WTC11 (cell line): ENCODE measurements around the gene ALPI. TPM values are rescaled to one million over a fixed set of nuclear protein-coding genes. Genes with fewer than 3 reads are reported as not detected.

ENCODE experiments used
- ATAC-seq: fragments of 200-7000 bp; cut with Tn5 transposase; 2 replicates; pipeline ENCODE4 v1.10.0; 2021; ENCODE audit warnings: mild to moderate bottlenecking, moderate library complexity
- CTCF ChIA-PET: fragments of 300-600 bp; sonication (Branson Sonifier 250); formaldehyde crosslinking; loops from one replicate; lab custom pipeline; 2021; ENCODE audit warnings: antibody characterized with exemption; lab: Charles Lee
- POLR2A ChIA-PET: fragments of 350-600 bp; sonication (Branson Sonifier 250); formaldehyde crosslinking; loops from one replicate; lab custom pipeline; 2021; ENCODE audit warnings: antibody characterized with exemption; lab: Charles Lee
- DNase-seq: peaks from one replicate; pipeline ENCODE4 v3.0.0; 2021; ENCODE audit warnings: low spot score
- H3K27ac Mint-ChIP-seq: 2 replicates; pipeline ENCODE4 v1.8.0; 2021; ENCODE audit warnings: mixed read lengths
- H3K27me3 Mint-ChIP-seq: 2 replicates; pipeline ENCODE4 v1.8.0; 2021; ENCODE audit warnings: low read depth, mild to moderate bottlenecking, moderate library complexity, mixed read lengths
- H3K36me3 Mint-ChIP-seq: 2 replicates; pipeline ENCODE4 v1.8.0; 2021; ENCODE audit warnings: mixed read lengths
- H3K4me1 Mint-ChIP-seq: 2 replicates; pipeline ENCODE4 v1.8.0; 2022; ENCODE audit warnings: mixed read lengths
- H3K4me3 Mint-ChIP-seq: 2 replicates; pipeline ENCODE4 v1.8.0; 2021; ENCODE audit warnings: mild to moderate bottlenecking, moderate library complexity, mixed read lengths
- H3K9me3 Mint-ChIP-seq: 2 replicates; pipeline ENCODE4 v1.8.0; 2021; ENCODE audit warnings: mixed read lengths
- AR ChIP-seq: fragments of 250-450 bp; sonication (Bioruptor Pico); IDR thresholded peaks from 2 replicates; pipeline ENCODE4 v1.9.0; 2021; ENCODE audit warnings: mild to moderate bottlenecking
- ATF3 ChIP-seq: sonication (generic); formaldehyde crosslinking; conservative IDR thresholded peaks from 2 replicates; pipeline ENCODE4 v1.8.1; 2022; ENCODE audit warnings: mild to moderate bottlenecking, missing genetic modification reagents
- E2F5 ChIP-seq: sonication (generic); formaldehyde crosslinking; IDR thresholded peaks from 2 replicates; pipeline ENCODE4 v1.8.1; 2022; ENCODE audit warnings: mild to moderate bottlenecking, moderate library complexity, missing genetic modification reagents
- ELF4 ChIP-seq: sonication (generic); formaldehyde crosslinking; IDR thresholded peaks from 2 replicates; pipeline ENCODE4 v1.8.1; 2022; ENCODE audit warnings: low read depth, mild to moderate bottlenecking, moderate library complexity, missing genetic modification reagents
- EMX1 ChIP-seq: fragments of 250-450 bp; sonication (Bioruptor Pico); IDR thresholded peaks from 2 replicates; pipeline ENCODE4 v1.8.0; 2021; ENCODE audit warnings: mild to moderate bottlenecking
- FOXJ3 ChIP-seq: sonication (generic); formaldehyde crosslinking; IDR thresholded peaks from 2 replicates; pipeline ENCODE4 v1.9.0; 2021; ENCODE audit warnings: missing genetic modification reagents, mild to moderate bottlenecking, borderline replicate concordance
- GRHL2 ChIP-seq: fragments of 250-450 bp; sonication (Bioruptor Pico); IDR thresholded peaks from 2 replicates; pipeline ENCODE4 v1.8.0; 2022; ENCODE audit warnings: mild to moderate bottlenecking, moderate library complexity; ENCODE audit not compliant: insufficient replicate concordance, severe bottlenecking
- JAZF1 ChIP-seq: fragments of 250-450 bp; sonication (Bioruptor Pico); IDR thresholded peaks from 2 replicates; pipeline ENCODE4 v1.9.0; 2021; ENCODE audit warnings: moderate library complexity, mild to moderate bottlenecking, inconsistent platforms
- JUN ChIP-seq: sonication (generic); formaldehyde crosslinking; IDR thresholded peaks from 2 replicates; pipeline ENCODE4 v1.8.0; 2023; ENCODE audit warnings: mild to moderate bottlenecking, missing genetic modification reagents
- MXD4 ChIP-seq: fragments of 250-450 bp; sonication (Bioruptor Pico); IDR thresholded peaks from 2 replicates; pipeline ENCODE4 v1.8.0; 2021; ENCODE audit warnings: mild to moderate bottlenecking, moderate library complexity, borderline replicate concordance
- NFE2L1 ChIP-seq: sonication (generic); formaldehyde crosslinking; IDR thresholded peaks from 2 replicates; pipeline ENCODE4 v1.8.1; 2023; ENCODE audit warnings: missing genetic modification reagents
- NFYB ChIP-seq: sonication (generic); formaldehyde crosslinking; conservative IDR thresholded peaks from 2 replicates; pipeline ENCODE4 v1.8.0; 2022; ENCODE audit warnings: low read depth, missing genetic modification reagents
- OVOL2 ChIP-seq: fragments of 250-450 bp; sonication (Bioruptor Pico); IDR thresholded peaks from 2 replicates; pipeline ENCODE4 v1.9.0; 2021; ENCODE audit warnings: mild to moderate bottlenecking, borderline replicate concordance
- SMAD3 ChIP-seq: sonication (generic); formaldehyde crosslinking; IDR thresholded peaks from 2 replicates; pipeline ENCODE4 v1.8.0; 2022; ENCODE audit warnings: missing genetic modification reagents, mild to moderate bottlenecking, borderline replicate concordance
- TP53 ChIP-seq: sonication (generic); formaldehyde crosslinking; IDR thresholded peaks from 2 replicates; pipeline ENCODE4 v1.8.1; 2023; ENCODE audit warnings: mild to moderate bottlenecking, missing genetic modification reagents
- USF1 ChIP-seq: sonication (generic); formaldehyde crosslinking; IDR thresholded peaks from 2 replicates; pipeline ENCODE4 v1.8.0; 2022; ENCODE audit warnings: mild to moderate bottlenecking, missing genetic modification reagents
- USF2 ChIP-seq: sonication (generic); formaldehyde crosslinking; IDR thresholded peaks from 2 replicates; pipeline ENCODE4 v1.8.1; 2023; ENCODE audit warnings: mild to moderate bottlenecking, missing genetic modification reagents, moderate library complexity
- ZNF532 ChIP-seq: fragments of 250-450 bp; sonication (Bioruptor Pico); IDR thresholded peaks from 2 replicates; pipeline ENCODE4 v1.9.0; 2021; ENCODE audit warnings: mild to moderate bottlenecking, borderline replicate concordance
- total RNA-seq: library from RNA; stranded (reverse); gene quantifications from 3 replicates; pipeline ENCODE4 v1.2.3, GENCODE V29; 2021

Gene ALPI
- total RNA-seq, 1 experiment from 2014 or later = not detected

- no peak for DNase-seq
- H3K36me3 Mint-ChIP-seq = no peaks in the 10 kb centered on the region
- no peak for ATAC-seq
- no peaks in the 10 kb centered on the region for H3K9me3 Mint-ChIP-seq
- CTCF ChIA-PET = interaction anchor here (1.0 to 4.0 kb wide), 5 partner anchors 12 to 111 kb away, joined by 3 to 23 read pairs (median 12); no protein-coding TSS in a partner anchor
- peaks cover 11% of the 10 kb centered on the region for H3K27me3 Mint-ChIP-seq
- POLR2A ChIA-PET = no interaction called here
- peaks cover 4% of the 10 kb centered on the region for H3K4me1 Mint-ChIP-seq
- TF ChIP-seq USF2 (CRISPR knock-in tag) (no peak), GRHL2 (CRISPR knock-in tag) (no peak), NFE2L1 (no peak), OVOL2 (CRISPR knock-in tag) (no peak), FOXJ3 (CRISPR knock-in tag) (no peak), ELF4 (CRISPR knock-in tag) (no peak)
- no peak overlapping the region for H3K27ac Mint-ChIP-seq
- no peak overlapping the region for H3K4me3 Mint-ChIP-seq
Measured at GRCh38 chr2:232476791-232477190, 20.8 kb downstream of the ALPI start.

GRCh38 chr2:232477751-232478510 lies 22.0 kb downstream of the ALPI start:
- no peak overlapping the region for H3K27ac Mint-ChIP-seq
- peaks cover 4% of the 10 kb centered on the region for H3K4me1 Mint-ChIP-seq
- DNase-seq = peak; percentile 9
- no peaks in the 10 kb centered on the region for H3K36me3 Mint-ChIP-seq
- POLR2A ChIA-PET = no interaction called here
- CTCF ChIA-PET = interaction anchor here (0.5 to 4.0 kb wide), 5 partner anchors 16 to 112 kb away, joined by 3 to 23 read pairs (median 5); no protein-coding TSS in a partner anchor
- H3K9me3 Mint-ChIP-seq = no peaks in the 10 kb centered on the region
- H3K27me3 Mint-ChIP-seq = peaks cover 4% of the 10 kb centered on the region
- no peak overlapping the region for H3K4me3 Mint-ChIP-seq
- 0 out of 2 replicates have a peak, but pooled peaks have one; percentile 14 for ATAC-seq
- TF ChIP-seq TP53 (CRISPR knock-in tag) (no peak), MXD4 (CRISPR knock-in tag) (no peak), ATF3 (CRISPR knock-in tag) (no peak), NFYB (CRISPR knock-in tag) (no peak), SMAD3 (CRISPR knock-in tag) (no peak), AR (CRISPR knock-in tag) (no peak)

- ChIA-PET POLR2A (interaction anchor here (0.5 kb wide), 1 partner anchor 1445 kb away, joined by 3 read pairs; no protein-coding TSS in a partner anchor), CTCF (interaction anchor here (0.5 to 4.0 kb wide), 4 partner anchors 32 to 45 kb away, joined by 3 to 23 read pairs (median 8); no protein-coding TSS in a partner anchor)
- ATAC-seq (no peak), DNase-seq (no peak)
- Mint-ChIP-seq H3K4me3 (no peak overlapping the region), H3K9me3 (no peaks in the 10 kb centered on the region), H3K27ac (no peak overlapping the region), H3K27me3 (peaks cover 9% of the 10 kb centered on the region), H3K4me1 (peaks cover 4% of the 10 kb centered on the region), H3K36me3 (no peaks in the 10 kb centered on the region)
- no peak for TF ChIP-seq JUN
- no peak for TF ChIP-seq JAZF1 (CRISPR knock-in tag)
- TF ChIP-seq USF1 (CRISPR knock-in tag) = no peak
- TF ChIP-seq EMX1 (CRISPR knock-in tag) = no peak
- no peak for TF ChIP-seq E2F5 (CRISPR knock-in tag)
- TF ChIP-seq ZNF532 (CRISPR knock-in tag) = no peak
Measured at GRCh38 chr2:232478571-232479340, 22.8 kb downstream of the ALPI start.
